Forelimb muscle (tissue), 1 donor: ENCODE results near the gene TMEM185A. TPM values are rescaled to one million over a fixed set of nuclear protein-coding genes. Genes with fewer than 3 reads are reported as not detected.
"Not testable (repeated sequence)": the region's sequence is repeated elsewhere in the genome, so short reads cannot be mapped to it uniquely, and the experiment has no call there.

ENCODE experiments used
- DNase-seq: peaks from one replicate; pipeline ENCODE4 v3.0.0-alpha.2; 2013; ENCODE audit warnings: low read depth
- polyA plus RNA-seq: library from polyadenylated mRNA; unstranded; fragments of 120-200 nt; gene quantifications from one replicate; pipeline ENCODE4 v1.2.1, GENCODE V29; 2013; ENCODE audit not compliant: insufficient read length

Gene TMEM185A
- polyA plus RNA-seq, 1 donor: 28.0 TPM

DNA sequence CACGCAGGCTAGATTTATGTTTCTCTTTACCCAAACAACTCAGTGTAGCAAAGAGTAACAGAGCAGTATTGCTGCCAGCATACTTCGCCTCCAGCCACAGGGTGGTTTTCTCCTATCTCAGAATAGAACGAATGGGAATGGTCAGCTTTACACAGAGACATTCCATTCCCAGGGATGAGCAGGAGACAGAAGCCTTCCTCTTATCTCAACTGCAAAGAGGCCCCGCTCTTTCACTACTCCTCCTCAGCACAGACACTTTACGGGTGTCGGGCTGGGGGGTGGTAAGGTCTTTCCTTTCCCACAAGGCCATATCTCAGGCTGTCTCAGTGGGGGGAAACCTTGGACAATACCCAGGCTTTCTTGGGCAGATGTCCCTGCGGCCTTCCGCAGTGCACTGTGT is 4.8 kb downstream of the TMEM185A start:
- DNase-seq: not testable (repeated sequence)

DNA sequence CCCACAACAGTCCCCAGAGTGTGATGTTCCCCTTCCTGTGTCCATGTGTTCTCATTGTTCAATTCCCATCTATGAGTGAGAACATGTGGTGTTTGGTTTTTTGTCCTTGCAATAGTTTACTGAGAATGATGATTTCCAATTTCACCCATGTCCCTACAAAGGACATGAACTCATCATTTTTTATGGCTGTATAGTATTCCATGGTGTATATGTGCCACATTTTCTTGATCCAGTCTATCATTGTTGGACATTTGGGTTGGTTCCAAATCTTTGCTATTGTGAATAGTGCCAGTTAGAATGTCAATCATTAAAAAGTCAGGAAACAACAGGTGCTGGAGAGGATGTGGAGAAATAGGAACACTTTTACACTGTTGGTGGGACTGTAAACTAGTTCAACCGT is 11.9 kb downstream of the TMEM185A start:
- DNase-seq: not testable (repeated sequence)

DNA sequence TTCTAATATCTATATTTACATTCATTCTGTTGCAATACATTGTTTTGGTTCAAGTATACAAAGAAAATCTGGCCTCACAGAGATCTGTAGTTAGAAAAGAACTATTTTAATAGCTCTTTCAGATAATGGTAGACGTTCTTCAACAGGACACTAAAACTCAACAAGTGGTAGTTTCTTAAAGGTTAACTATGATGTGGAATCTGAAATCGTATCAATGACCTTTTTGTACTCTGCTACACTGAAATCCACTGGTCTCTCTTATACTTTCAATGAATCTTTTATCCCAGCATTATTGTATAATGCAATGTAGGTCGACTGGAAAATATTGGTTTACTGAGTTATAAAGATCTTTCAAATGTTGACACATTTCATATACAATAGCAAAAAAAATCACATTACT is 12.7 kb downstream of the TMEM185A start:
- no peak for DNase-seq

DNA sequence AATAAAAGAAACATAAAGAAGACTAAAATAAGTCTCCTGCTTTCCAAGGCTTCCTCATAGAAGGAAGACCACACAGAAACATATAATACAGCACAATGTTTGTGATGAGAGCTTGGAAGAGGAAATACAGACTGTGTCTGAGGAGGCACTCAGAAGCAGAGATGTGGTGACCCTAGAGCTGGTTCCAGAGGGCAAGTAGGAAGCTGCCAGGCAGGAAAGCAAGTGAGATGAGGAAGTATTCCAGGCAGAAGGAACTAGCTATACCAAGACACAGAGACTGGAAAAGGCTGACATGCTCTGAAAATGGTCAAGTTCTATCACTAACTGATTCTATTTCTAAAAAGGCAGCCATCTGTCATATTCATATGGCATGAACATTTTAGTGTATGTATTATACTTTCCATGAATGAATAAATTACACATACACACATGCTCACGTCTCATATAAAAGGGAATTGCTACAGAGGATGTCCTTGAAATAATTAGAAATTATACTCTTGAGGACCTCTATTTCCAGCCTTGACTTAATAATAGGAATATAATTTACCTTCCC is 19.9 kb downstream of the TMEM185A start:
- DNase-seq: no peak

DNA sequence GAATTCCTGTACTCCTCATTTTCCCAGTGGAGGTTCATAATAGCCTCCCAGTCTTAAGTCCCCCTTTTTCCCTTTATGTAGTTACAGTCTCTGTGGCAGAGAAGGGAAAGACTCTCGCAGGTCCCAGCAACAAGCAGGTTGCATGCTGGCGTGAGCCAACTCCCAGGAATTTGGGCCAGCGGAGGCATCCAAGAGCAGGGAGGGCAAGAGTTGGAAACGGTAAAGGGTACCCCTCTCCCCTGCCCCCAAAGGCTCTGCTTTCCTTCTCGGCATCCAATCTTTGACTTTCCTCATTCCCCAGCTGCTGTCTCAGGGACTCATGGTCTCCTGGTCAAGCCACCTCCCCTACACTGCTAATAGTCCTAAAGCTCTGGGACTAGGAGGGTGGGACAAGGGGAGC is 21.1 kb downstream of the TMEM185A start:
- DNase-seq: no peak

DNA sequence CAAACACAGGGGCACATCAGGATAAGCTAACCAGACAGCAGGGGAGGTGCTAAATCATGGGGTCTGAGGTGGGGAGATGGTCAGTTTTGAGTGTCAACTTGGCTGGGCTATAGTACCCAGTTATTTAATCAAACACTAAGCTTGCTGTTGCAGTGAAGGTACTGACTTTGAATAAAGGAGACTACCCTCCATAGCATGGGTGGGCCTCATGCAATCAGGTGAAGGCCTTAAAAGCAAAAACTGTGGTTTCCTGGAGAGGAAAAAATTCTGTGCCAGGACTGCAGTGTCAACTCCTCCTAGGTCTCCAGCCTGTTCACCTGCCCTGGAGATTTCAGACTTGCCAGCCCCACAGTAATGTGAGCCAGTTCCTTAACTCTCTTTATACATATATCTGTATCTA is 23.9 kb downstream of the TMEM185A start:
- DNase-seq: no peak

DNA sequence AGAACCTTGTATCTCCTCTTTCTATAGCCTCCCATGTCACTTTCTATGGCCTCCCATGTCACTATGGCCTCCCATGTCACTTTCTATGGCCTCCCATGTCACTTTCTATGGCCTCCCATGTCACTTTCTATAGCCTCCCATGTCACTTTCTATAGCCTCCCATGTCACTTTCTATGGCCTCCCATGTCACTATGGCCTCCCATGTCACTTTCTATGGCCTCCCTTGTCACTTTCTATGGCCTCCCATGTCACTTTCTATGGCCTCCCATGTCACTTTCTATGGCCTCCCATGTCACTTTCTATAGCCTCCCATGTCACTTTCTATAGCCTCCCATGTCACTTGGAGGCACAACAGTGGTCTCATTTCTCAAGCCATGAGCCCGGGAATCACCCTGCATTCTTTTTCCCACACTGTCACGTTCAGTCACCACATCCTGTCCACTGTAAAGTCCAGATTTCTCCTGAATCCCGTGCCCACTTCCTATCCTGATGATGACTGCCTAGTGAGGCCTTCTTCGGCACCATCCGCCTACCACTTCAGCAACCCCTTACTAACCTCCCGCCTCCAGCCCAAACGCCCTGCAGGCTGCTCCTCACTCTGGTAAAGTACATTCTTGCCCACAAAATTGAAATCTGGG is 26.2 kb downstream of the TMEM185A start:
- not testable (repeated sequence) for DNase-seq

DNA sequence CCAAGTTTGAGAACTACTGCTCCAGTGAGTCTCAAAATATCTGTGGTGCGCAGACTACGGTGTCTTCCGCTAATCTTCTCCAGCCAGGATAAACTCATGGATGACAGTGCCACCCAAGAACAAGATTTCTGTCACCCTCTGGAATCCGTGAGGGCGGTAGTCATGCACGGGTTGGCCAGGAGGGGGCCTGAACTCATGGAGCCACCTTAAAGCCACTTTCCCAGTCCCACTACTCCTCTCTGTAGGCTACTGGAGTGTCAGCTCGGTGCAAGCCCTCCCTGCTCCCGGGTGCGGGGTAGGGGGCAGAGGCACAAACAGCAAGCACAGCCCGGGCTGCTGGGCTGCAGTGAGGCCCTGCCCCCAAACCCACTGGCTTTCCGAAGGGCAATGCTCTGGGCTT is 33.0 kb downstream of the TMEM185A start:
- not testable (repeated sequence) for DNase-seq

DNA sequence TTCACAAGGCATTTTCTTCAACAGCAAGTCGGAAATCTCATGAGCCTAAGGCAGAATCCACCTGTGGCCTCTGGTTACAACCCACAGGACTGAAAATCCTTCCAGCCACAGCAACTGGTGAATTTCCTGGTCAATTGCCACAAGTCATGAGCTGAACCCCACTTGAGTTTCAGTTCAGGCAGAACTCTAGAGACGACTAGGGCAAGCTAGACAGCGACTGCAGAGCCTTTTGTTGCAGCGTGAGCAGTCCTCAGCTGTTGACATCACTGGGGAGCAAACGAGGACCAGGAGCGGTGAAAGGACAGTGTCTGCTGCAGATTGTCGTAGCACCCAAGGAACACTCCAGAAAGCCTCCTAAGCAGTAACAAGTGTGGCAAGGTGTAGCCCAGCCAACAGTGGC is 35.6 kb downstream of the TMEM185A start:
- DNase-seq: not testable (repeated sequence)

DNA sequence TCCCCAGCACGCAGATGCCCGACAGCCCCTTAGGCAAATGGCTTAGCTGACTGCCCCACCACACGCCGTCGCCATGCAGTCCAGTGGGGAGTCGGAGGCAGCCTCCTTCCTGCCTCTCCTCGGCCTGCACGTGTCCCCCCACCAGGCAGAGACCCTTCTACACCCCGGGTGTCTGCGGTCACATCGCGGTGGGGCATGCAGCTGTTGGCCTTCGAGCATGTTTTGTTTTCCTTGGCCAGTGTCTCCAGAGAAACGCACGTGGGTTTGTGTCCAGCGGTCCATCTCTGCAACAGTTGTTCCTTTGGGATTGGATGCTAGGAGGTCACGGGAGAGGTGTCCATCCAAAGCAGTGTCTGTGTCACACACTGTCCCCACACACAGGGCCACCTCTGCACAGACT is 36.4 kb downstream of the TMEM185A start, which contains the start of gene HSFX2:
Gene HSFX2, minus strand, starts transcription at position 101 of the 400 bp plus-strand sequence. CDS start 614 bp downstream, outside the sequence.
- not testable (repeated sequence) for DNase-seq

DNA sequence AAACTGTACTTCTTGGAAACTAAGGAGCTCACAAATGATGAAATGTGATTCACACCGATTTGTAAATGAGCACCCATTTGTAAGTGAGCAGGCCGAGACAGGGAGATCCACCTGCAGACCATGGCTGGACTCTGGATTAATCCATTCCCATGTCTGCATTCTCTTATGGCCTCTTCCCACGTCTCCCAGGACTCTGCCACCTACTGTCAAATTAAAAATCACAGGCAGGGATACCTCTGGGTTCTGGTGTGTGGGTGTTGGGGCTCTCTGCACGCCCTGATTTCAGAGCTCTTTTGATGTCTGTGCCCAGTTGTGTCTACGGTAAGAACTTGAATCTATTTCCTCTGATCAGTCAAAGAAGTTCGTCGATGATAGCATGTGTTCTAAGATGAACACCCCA is 40.6 kb downstream of the TMEM185A start:
- DNase-seq: not testable (repeated sequence)

DNA sequence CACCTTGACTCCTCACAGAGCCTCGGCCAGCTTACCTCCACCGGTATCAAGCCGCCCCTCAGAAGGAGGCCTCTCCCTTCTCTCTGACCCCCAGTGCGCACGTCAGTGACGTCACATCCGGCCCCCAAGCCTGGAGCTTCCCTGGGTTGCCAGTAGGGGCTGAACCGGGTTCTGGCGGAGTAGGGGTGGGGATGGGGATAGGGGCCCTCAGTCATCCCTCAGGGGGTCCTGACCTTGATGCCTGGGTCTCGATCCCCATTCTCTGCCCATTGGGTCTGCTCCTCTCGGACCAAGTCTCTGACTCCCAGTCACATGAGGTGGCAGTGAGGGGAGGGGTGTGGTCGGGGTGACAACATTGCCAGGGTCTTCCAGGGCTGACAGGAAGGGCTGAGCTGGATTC is 44.2 kb downstream of the TMEM185A start, which contains the start of gene MAGEA9B:
Gene MAGEA9B, minus strand, starts transcription at position 101 of the 400 bp plus-strand sequence. CDS start 4,280 bp downstream, outside the sequence.
- DNase-seq: not testable (repeated sequence)

DNA sequence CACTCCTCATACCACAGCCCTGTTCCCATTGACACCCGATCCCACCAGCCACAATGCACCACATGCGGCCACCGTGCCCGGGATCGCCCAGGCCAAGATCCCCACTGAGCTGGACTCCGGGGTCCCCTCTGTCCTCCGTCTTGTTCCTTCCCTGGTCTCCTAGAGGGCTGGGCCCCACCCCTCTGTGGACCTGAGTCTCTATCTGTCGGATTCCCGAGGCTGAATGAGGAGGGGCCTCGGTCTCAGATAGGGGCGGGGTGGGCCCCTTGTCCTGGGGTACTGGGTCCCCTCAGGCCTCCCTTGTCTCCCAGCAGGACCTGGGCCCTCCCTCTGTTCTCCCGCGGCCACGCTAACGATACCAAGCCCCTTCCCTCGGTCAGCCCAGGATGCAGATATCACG is 46.0 kb downstream of the TMEM185A start:
- not testable (repeated sequence) for DNase-seq

DNA sequence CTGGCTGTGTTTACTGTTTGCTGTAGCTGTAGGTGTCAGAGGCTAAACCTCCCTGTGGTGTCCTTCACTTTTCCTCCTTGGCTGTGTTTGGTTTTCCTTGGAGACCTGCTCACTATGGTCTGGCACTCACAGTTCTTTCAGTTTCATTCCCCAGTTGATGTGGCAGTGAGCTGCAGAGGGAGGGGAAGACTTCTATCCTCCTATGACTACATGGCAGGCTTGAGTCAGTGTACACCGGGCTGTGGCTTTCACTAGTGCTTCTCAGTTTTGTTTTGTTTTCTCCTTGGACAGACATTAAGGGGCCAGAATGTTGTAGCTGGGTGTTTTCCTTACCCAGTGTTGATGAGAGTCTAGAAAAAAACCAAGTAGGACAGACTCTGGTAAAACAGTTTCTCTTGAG is 58.1 kb downstream of the TMEM185A start:
- not testable (repeated sequence) for DNase-seq

DNA sequence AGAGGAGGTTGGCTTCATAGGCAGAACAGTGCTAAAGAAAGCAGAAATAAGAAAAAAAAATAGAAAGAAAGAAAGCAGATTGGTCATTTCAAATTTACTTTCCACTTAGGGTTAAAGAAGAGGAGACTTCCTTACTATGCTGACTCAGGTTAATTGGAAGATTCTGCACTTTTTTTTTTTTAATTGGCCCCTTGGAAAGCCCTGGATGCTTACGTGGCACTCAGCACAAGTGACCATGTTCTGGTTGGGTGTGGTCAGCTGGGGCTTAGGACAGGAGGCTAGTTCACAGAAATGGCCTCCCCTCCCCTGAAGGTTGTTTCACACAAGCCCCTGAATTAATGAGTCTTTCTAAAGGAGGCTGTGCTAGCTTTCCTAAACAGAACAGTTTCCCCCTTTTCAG is 58.8 kb downstream of the TMEM185A start:
- DNase-seq: no peak

DNA sequence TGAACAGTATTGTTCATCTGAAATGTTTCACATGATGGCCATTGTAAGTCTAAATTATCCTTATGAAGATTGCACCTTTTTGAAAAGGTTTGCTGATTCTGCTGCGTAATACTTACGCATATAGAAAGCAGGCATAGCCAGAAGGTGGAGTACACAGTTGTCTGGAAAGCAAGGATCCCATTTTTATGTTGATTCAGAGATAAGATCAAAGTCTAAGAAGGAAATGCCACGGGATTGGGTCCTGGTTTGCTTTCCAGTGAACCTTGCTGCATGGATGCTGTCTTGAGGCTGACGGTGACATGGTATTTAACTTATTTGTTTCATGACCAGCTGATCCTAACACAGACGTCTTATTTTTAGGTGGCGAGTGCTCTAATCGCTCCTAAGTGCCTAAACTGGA is 59.8 kb downstream of the TMEM185A start:
- no peak for DNase-seq

DNA sequence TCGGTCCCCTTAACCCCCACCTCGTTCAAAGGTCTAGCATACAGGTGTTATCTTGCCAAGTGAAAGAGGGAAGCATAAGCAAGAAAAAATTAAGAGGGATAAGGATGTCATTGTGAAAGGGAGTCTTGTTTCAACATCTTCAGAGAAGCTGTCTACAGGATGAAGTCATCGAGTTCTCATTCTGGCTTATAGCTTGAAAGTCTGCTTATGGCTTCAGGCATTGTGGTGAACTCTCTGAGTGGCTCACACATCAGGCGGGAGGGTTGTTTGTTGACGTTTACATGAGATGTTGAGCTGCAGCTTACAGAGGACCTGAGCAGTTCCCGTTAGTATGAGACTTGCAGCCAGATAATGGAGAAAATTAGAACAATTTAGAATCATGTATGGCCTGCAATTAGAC is 60.9 kb downstream of the TMEM185A start:
- DNase-seq: no peak

DNA sequence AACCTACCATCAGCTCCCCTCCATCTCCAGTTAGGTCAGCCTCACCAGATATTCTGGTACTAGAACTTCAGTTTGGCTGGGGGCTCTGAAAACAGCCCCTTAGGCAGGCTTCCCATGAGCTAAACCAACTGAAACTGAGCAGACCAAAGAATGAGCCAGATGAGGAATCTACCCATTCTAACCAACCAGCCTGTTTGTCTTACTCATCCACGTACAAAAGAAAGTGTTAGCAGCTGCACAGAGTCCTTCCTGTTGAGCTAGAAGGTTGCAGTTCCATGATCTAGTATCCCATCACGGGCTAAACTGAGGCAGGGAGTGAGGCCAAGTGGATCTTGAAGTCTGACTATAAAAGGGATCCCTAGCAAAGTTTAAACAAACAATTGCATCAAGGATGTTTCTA is 61.8 kb downstream of the TMEM185A start:
- no peak for DNase-seq

DNA sequence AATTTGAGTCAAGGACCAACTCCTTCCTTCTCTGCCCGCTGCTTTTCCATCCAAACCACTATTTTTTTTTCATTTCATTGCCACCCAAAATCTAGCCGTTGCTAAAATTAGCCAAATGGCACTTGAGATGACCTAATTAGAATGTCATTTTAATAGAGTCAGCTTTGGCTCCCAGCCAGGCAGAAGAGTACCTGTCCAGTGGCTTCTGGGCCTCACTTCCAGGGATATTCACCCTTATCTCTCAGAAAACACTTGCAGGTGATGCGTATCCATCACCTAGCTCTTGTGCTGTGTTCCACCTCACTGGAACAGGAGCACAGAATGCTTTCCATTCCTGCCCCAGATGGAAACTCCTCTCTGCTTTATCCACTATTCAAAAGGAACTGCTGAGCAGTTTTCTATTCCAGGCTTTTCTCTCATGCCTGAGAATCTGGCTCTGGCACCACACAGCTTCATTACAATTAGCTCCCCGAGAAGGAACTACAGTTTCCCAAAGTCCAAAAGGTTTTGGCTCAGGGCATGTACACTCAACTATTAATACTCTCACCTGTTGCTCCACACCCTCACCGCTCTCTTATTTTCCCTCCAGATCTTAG is 62.8 kb downstream of the TMEM185A start:
- DNase-seq: no peak

DNA sequence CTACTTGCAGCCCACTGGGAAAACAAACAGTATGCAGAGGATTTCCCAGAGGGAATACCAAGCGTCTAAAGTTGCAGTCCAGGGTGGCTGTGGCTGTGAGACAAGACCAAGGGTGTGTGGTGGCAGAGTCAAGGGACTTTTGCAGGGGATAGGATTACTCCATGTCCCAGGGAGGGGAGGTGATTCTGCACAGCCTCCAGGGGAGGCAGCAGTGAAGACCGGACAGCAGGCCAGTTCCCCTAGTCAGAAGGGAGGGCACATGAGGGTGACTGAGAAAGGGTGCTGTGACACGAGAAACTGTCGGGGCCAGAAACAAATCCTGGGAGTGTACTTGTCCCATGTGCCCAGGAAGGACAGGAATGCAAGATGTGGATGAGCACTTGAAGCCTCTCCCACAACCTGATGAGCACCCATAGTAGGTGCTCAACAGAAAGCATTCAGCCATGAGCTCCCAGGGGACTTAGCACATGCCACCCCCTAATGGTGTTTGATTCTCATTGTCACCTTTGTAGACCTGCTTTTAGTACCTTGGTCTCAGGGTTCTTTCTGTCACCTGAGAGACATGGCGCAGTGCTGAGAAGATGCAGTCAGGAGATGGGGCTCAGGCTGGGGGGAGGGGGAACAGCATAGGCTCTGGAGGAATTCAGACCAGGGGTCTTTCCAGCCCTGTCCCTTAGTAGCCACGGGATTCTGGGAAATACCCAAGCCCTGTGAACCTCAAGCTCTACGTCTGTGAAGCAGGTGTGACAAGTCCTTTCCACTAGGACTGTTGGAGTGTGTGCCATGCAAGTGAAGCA is 63.8 kb downstream of the TMEM185A start:
- no peak for DNase-seq

DNA sequence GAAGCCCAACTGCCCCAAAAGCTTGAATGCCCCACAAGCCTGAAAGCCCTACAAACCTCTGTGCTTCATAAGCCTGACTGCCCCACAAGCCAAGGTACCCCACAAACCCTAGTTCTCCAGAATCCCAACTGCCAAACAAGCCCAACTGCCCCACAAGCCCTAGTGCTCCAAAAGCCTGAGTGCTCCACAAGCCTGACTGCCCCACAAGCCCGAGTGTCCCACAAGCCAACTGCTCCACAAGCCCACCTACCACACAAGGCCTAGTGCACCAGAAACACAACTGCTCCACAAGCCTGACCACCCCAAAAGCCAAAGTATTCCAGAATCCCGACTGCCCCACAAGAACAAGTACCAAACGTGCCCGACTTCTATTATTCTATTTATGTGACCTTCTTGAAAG is 68.2 kb downstream of the TMEM185A start:
- DNase-seq: no peak

DNA sequence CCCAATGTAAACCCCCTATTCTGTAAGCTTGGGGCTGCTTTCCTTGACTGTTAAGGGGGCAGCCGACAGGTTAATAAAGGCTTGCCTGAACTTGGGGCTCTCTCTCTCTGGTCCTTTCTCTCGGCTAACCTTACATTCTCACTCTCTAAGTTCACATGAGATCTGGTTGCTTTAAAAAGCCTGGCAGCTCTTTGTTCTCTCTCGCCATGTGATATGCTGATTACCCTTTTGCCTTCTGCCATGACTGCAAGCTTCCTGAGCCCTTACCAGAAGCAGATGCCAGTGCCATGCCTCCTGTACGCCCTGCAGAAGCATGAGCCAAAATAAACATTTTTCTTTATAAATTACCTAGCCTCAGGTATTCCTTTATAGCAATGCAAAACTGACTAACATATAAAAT is 76.3 kb downstream of the TMEM185A start:
- not testable (repeated sequence) for DNase-seq
